ENCODE data around the gene SAYSD1.
"Not testable (repeated sequence)": the region's sequence is repeated elsewhere in the genome, so short reads cannot be mapped to it uniquely, and the experiment has no call there.

SAYSD1 gene, protein sequence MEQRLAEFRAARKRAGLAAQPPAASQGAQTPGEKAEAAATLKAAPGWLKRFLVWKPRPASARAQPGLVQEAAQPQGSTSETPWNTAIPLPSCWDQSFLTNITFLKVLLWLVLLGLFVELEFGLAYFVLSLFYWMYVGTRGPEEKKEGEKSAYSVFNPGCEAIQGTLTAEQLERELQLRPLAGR

DNA sequence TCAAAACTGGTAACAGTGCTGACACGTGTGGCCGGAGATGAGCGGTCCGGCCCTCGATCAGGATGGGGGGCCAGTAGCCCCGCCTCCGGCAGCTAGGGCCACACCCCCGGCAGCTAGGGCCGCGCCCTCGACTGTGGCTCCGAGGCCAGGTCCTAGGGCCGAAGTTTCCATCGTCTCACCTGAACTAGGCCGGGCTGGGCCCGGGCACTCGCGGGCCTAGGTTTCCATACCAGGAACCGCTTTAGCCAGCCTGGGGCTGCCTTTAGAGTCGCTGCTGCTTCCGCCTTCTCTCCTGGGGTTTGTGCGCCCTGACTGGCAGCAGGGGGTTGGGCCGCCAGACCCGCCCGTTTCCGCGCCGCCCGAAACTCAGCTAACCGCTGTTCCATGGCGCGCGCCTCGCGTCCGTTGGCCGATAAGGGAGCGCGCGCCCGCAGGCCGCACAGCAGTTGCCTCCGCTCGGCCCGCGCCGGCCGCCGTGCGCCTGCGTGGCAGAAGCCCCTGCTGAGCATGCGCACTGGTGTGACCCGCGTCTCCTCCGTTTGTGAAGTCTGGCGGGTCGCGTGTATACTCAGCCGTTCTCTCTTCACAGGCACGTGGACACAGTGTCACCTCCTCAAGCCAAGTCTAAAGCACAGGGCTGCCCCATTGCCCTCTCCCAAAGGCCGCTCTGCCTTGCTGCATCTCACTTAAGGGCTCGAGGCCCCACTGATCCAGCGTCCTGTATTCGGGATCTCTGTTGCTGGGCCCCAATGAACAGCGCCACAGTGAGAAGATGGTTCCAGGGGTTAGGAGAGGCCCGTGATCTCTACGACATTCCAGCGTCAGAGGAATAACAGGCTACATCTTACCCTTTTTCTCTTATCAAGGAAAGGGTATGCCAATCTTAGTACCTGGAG, at the start of gene SAYSD1:
Gene SAYSD1 (minus strand): TSS at position 483 of the 896 bp plus-strand sequence. CDS start 97 bp downstream, at position 386.
- H3K4me1 ChIP-seq (ENCODE audit: insufficient read depth, low read length): peaks cover 16% of the 10 kb centered on the region
- no peaks in the 10 kb centered on the region for H3K36me3 ChIP-seq (ENCODE audit: insufficient read depth, low read length)

DNA sequence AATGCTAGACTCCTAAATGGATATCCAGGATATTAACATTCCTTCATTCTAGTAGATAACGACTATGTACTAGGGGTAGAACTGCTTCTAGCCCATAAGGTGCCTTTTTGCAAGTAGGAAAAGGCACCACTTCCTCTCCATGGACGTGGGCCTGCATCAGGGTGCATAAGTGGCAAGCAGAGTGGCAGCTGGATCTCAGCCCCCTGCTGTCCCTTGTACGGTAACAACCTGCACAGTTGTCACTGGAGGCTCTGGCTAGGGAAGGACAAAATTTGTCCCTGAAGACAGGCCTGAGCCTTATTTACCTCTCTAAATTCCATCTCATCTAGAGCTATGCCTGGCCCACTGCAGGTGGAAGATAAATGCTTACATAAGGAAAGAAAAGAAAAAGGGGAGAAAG, 42.5 kb upstream of the SAYSD1 start:
- Histone ChIP-seq H2AFZ (ENCODE audit: low read depth, low read length) (no peak overlapping the region), H3K9me3 (ENCODE audit: low read length) (no peaks in the 10 kb centered on the region), H3K27me3 (ENCODE audit: insufficient read depth, low read length) (peaks cover 3% of the 10 kb centered on the region), H3K4me1 (ENCODE audit: insufficient read depth, low read length) (no peaks in the 10 kb centered on the region), H3K4me3 (ENCODE audit: low read length) (no peak overlapping the region), H3K36me3 (ENCODE audit: insufficient read depth, low read length) (no peaks in the 10 kb centered on the region)

More for the DNA sequence above, at the start of gene SAYSD1:
- H2AFZ ChIP-seq (ENCODE audit: low read depth, low read length): peak within 1 kb of the TSS; percentile 96
- peak within 1 kb of the TSS; percentile 84 for H3K4me3 ChIP-seq (ENCODE audit: low read length)
- no peaks in the 10 kb centered on the region for H3K9me3 ChIP-seq (ENCODE audit: low read length)
- peaks cover 2% of the 10 kb centered on the region for H3K27me3 ChIP-seq (ENCODE audit: insufficient read depth, low read length)

GRCh38 chr6:39156801-39157200, 41.8 kb upstream of the SAYSD1 start:
- Histone ChIP-seq H3K4me1 (ENCODE audit: insufficient read depth, low read length) (no peaks in the 10 kb centered on the region), H3K36me3 (ENCODE audit: insufficient read depth, low read length) (no peaks in the 10 kb centered on the region), H3K27me3 (ENCODE audit: insufficient read depth, low read length) (peaks cover 5% of the 10 kb centered on the region), H3K4me3 (ENCODE audit: low read length) (no peak overlapping the region), H2AFZ (ENCODE audit: low read depth, low read length) (no peak overlapping the region), H3K9me3 (ENCODE audit: low read length) (no peaks in the 10 kb centered on the region)

- H3K4me1 ChIP-seq (ENCODE audit: insufficient read depth, low read length): no peaks in the 10 kb centered on the region
- H3K36me3 ChIP-seq (ENCODE audit: insufficient read depth, low read length): no peaks in the 10 kb centered on the region
- H3K4me3 ChIP-seq (ENCODE audit: low read length): no peak overlapping the region
- no peaks in the 10 kb centered on the region for H3K9me3 ChIP-seq (ENCODE audit: low read length)
- H3K27me3 ChIP-seq (ENCODE audit: insufficient read depth, low read length): peaks cover 11% of the 10 kb centered on the region
- H2AFZ ChIP-seq (ENCODE audit: low read depth, low read length): no peak overlapping the region
Observed at GRCh38 chr6:39154705-39155104, 39.7 kb upstream of the SAYSD1 start.

DNA sequence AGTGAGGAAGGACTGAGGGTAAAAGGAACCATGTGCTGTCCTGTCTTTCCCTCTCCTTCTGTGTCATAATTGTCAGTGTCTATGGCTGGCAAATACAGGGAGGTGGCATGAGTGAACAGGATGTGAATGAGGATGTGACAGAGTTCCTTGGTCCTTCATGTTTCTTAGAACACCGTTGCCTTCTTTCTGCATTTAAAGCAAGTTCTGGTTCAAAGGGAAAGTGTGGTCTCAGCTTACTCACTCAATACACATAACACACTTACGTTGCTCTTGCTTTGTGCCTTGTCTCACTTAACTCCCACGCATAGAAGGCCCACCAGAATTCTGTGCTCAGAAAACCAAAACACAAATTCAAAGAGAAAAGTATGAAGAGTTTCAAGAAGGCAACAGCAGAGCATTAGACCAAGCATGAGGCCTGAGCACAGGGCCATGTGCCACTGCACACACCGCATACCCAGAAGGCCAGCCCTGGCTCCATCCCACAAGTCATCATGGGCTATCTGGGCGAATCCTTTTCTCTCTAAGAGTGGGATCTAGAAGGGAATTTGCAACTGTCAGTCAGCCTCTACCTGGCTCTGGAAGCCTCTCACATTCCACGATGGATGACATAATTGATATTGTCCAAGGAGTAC, 38.9 kb upstream of the SAYSD1 start:
- Histone ChIP-seq H3K4me3 (ENCODE audit: low read length) (no peak overlapping the region), H3K36me3 (ENCODE audit: insufficient read depth, low read length) (no peaks in the 10 kb centered on the region), H3K9me3 (ENCODE audit: low read length) (no peaks in the 10 kb centered on the region), H2AFZ (ENCODE audit: low read depth, low read length) (no peak overlapping the region), H3K4me1 (ENCODE audit: insufficient read depth, low read length) (no peaks in the 10 kb centered on the region), H3K27me3 (ENCODE audit: insufficient read depth, low read length) (peaks cover 11% of the 10 kb centered on the region)

DNA sequence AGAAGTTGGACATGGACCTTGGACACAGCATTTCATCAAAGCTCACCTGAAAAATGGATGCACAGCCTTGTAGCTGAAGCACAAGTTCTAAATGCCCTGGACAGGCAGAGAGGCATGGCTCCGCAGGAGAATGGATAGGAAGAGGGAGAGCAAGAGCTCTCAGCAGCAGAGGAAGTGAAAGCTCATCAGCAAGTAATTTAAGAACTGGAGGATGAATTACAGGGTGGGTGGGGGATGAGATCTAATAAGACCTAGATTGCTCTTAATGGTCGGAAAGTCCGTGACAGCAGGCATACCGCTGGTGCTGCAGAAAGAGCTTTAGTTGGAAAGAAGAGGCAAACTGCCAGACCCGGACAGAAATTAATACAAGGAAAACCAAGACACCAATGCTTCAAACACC, 37.3 kb upstream of the SAYSD1 start:
- Histone ChIP-seq H3K9me3 (ENCODE audit: low read length) (no peaks in the 10 kb centered on the region), H3K36me3 (ENCODE audit: insufficient read depth, low read length) (no peaks in the 10 kb centered on the region), H3K27me3 (ENCODE audit: insufficient read depth, low read length) (peaks cover 11% of the 10 kb centered on the region), H3K4me3 (ENCODE audit: low read length) (no peak overlapping the region), H3K4me1 (ENCODE audit: insufficient read depth, low read length) (no peaks in the 10 kb centered on the region), H2AFZ (ENCODE audit: low read depth, low read length) (no peak overlapping the region)

DNA sequence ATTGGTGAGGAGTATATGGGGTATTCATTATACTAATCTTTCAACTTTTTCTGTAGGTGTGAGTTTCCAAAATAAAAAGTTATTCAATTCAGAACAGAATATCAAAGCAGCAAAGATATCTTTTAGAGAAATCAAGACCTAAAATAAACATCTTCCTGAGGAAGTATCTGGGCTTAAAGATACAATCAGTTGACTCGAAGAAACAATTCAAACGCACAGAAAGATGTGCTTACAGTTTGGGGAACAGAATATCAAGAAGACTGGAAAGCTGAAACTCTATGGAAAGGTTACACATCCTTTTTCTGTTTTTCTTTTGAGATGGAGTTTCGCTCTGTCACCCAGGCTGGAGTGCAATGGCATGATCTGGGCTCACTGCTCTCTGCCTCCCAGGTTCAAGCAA, 36.2 kb upstream of the SAYSD1 start:
- no peaks in the 10 kb centered on the region for H3K4me1 ChIP-seq (ENCODE audit: insufficient read depth, low read length)
- no peak overlapping the region for H3K4me3 ChIP-seq (ENCODE audit: low read length)
- no peaks in the 10 kb centered on the region for H3K9me3 ChIP-seq (ENCODE audit: low read length)
- peaks cover 11% of the 10 kb centered on the region for H3K27me3 ChIP-seq (ENCODE audit: insufficient read depth, low read length)
- no peak overlapping the region for H2AFZ ChIP-seq (ENCODE audit: low read depth, low read length)
- no peaks in the 10 kb centered on the region for H3K36me3 ChIP-seq (ENCODE audit: insufficient read depth, low read length)

DNA sequence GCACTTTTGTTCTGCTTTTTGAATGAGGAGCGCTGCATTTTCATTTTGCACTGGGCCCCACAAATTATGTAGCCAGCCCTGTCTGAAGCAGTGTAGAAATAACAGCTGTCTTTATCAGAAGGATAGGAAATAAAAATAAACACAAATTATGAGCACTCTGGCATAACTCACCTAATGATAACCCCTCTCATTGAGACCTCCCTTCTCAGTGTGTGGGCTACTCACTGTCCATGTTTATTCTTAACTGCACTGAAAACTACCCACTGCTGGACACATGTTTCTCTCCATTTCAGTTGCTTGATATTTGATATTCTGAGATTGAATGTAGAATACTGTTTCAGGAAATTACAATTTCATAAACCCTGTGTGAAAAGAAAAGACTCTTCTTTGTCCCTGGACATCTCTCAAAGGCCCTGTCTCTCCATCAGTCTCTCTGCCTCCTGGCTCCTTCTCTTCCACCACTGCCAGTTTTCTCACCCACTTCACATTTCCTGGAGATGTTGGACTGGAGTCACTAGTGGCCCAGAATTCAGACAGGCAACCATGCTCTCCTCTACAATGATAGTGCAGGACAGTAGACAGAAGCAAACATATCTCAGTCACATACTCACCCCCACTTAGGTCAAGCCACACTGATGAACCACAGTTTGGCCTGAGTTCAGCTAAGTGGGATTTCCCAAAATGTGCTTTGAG, 29.6 kb upstream of the SAYSD1 start:
- Histone ChIP-seq H3K4me3 (ENCODE audit: low read length) (no peak overlapping the region), H3K36me3 (ENCODE audit: insufficient read depth, low read length) (no peaks in the 10 kb centered on the region), H3K27me3 (ENCODE audit: insufficient read depth, low read length) (peaks cover 7% of the 10 kb centered on the region), H3K9me3 (ENCODE audit: low read length) (no peaks in the 10 kb centered on the region), H2AFZ (ENCODE audit: low read depth, low read length) (no peak overlapping the region), H3K4me1 (ENCODE audit: insufficient read depth, low read length) (no peaks in the 10 kb centered on the region)

- H3K4me1 ChIP-seq (ENCODE audit: insufficient read depth, low read length): no peaks in the 10 kb centered on the region
- H3K36me3 ChIP-seq (ENCODE audit: insufficient read depth, low read length): no peaks in the 10 kb centered on the region
- H3K9me3 ChIP-seq (ENCODE audit: low read length): no peaks in the 10 kb centered on the region
- no peak overlapping the region for H3K4me3 ChIP-seq (ENCODE audit: low read length)
- H3K27me3 ChIP-seq (ENCODE audit: insufficient read depth, low read length): peaks cover 7% of the 10 kb centered on the region
- no peak overlapping the region for H2AFZ ChIP-seq (ENCODE audit: low read depth, low read length)
Observed at GRCh38 chr6:39143238-39143930, 28.4 kb upstream of the SAYSD1 start.

- no peak overlapping the region for H3K4me3 ChIP-seq (ENCODE audit: low read length)
- H3K9me3 ChIP-seq (ENCODE audit: low read length): no peaks in the 10 kb centered on the region
- H3K4me1 ChIP-seq (ENCODE audit: insufficient read depth, low read length): no peaks in the 10 kb centered on the region
- H2AFZ ChIP-seq (ENCODE audit: low read depth, low read length): no peak overlapping the region
- no peaks in the 10 kb centered on the region for H3K36me3 ChIP-seq (ENCODE audit: insufficient read depth, low read length)
- H3K27me3 ChIP-seq (ENCODE audit: insufficient read depth, low read length): peaks cover 7% of the 10 kb centered on the region
Observed at GRCh38 chr6:39140556-39141167, 25.7 kb upstream of the SAYSD1 start.

DNA sequence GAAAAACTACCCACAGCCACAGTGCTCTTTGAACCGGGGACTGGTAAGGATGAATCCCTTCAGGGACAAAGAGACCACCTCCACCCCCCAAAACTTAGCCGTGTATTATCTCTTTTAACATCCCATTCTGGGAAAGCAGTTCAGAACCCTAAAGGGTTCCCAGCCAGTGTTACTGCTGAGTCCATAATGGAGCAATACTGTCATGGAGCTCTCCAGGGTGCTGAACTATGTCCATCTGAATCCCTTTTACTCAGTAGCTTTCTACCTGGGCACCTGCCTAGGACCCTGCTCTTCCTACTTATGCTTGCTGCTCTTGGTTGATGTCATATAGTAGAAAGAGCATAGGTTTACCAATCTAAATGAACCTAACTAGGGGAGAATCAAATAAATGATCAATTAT, 22.3 kb upstream of the SAYSD1 start:
- H3K4me1 ChIP-seq (ENCODE audit: insufficient read depth, low read length): no peaks in the 10 kb centered on the region
- H2AFZ ChIP-seq (ENCODE audit: low read depth, low read length): no peak overlapping the region
- no peaks in the 10 kb centered on the region for H3K36me3 ChIP-seq (ENCODE audit: insufficient read depth, low read length)
- no peak overlapping the region for H3K4me3 ChIP-seq (ENCODE audit: low read length)
- no peaks in the 10 kb centered on the region for H3K9me3 ChIP-seq (ENCODE audit: low read length)
- peaks cover 7% of the 10 kb centered on the region for H3K27me3 ChIP-seq (ENCODE audit: insufficient read depth, low read length)

DNA sequence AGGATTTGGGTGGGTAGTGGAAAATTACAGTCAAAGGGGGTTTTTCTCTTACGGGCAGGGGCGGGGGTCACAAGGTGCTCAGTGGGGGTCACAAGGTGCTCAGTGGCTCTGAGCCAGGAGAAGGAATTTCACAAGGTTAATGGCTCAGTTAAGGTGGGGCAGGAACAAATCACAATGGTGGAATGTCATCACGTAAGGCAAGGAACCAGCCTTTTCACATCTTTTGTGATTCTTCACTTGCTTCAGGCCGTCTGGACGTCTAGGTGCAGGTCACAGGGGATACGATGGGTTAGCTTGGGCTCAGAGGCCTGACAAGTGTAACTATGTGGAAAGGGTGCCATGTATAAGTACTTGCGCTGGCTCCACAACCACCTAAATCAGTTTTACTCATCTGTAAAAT, 21.2 kb upstream of the SAYSD1 start:
- not testable (repeated sequence) for H2AFZ ChIP-seq (ENCODE audit: low read depth, low read length); H3K4me1 ChIP-seq (ENCODE audit: insufficient read depth, low read length); H3K27me3 ChIP-seq (ENCODE audit: insufficient read depth, low read length); H3K9me3 ChIP-seq (ENCODE audit: low read length); H3K36me3 ChIP-seq (ENCODE audit: insufficient read depth, low read length); H3K4me3 ChIP-seq (ENCODE audit: low read length)
